ENCODE measurements around the gene SYTL3. TPM values are rescaled to one million over a fixed set of nuclear protein-coding genes. Genes with fewer than 3 reads are reported as not detected.

The SYTL3 gene
- total RNA-seq, 1 experiment from 2014 or later, result 1.8 TPM

GRCh38 chr6:158665332-158665731, 15.5 kb downstream of the SYTL3 start:
- H4K20me1 ChIP-seq (ENCODE audit: low read length), result no peaks in the 10 kb centered on the region
- H3K9me2 ChIP-seq (replicated peaks; ENCODE audit: low read length), result no peaks in the 10 kb centered on the region
- H3F3A ChIP-seq (ENCODE audit: low read length, unreplicated experiment), result no peaks in the 10 kb centered on the region
- no TSS peak for BruUV-seq (replicated peaks)
- POLR2A ChIA-PET (ENCODE audit: unreplicated experiment), result no interaction called here
- intact Hi-C loops (cut with micrococcal nuclease), result no loop called here
- H3K36me3 ChIP-seq (ENCODE audit: low read depth, low read length), result no peaks in the 10 kb centered on the region
- no peak for DNase-seq
- no peak overlapping the region for H3K9ac ChIP-seq (ENCODE audit: low read length)
- CTCF ChIA-PET, result no interaction called here
- H3K27me3 ChIP-seq (ENCODE audit: low read length), result no peaks in the 10 kb centered on the region
- no peak for ATAC-seq
- H3K79me2 ChIP-seq (ENCODE audit: low read length), result no peaks in the 10 kb centered on the region
- H3K27ac ChIP-seq (ENCODE audit: low read length), result no peak overlapping the region
- H2AFZ ChIP-seq (ENCODE audit: low read length), result no peak overlapping the region
- H3K4me1 ChIP-seq (ENCODE audit: insufficient read depth, low read length), result peaks cover 15% of the 10 kb centered on the region
- H3K9me3 ChIP-seq (ENCODE audit: low read length), result no peaks in the 10 kb centered on the region
- no peak for TF ChIP-seq EZH2phosphoT487 (IDR thresholded peaks at IDR 0.05; ENCODE audit: borderline replicate concordance, low read length)
- no peak for TF ChIP-seq EZH2 (IDR thresholded peaks at IDR 0.05; ENCODE audit: low read length, unreplicated experiment)
- TF ChIP-seq, protein P1, sequence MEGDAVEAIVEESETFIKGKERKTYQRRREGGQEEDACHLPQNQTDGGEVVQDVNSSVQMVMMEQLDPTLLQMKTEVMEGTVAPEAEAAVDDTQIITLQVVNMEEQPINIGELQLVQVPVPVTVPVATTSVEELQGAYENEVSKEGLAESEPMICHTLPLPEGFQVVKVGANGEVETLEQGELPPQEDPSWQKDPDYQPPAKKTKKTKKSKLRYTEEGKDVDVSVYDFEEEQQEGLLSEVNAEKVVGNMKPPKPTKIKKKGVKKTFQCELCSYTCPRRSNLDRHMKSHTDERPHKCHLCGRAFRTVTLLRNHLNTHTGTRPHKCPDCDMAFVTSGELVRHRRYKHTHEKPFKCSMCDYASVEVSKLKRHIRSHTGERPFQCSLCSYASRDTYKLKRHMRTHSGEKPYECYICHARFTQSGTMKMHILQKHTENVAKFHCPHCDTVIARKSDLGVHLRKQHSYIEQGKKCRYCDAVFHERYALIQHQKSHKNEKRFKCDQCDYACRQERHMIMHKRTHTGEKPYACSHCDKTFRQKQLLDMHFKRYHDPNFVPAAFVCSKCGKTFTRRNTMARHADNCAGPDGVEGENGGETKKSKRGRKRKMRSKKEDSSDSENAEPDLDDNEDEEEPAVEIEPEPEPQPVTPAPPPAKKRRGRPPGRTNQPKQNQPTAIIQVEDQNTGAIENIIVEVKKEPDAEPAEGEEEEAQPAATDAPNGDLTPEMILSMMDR (conservative IDR thresholded peaks at IDR 0.05; ENCODE audit: low read depth, low read length), result no peak
- H3K4me2 ChIP-seq (ENCODE audit: low read length), result no peak overlapping the region
- H3K4me3 ChIP-seq (ENCODE audit: low read length), result no peak overlapping the region

DNA sequence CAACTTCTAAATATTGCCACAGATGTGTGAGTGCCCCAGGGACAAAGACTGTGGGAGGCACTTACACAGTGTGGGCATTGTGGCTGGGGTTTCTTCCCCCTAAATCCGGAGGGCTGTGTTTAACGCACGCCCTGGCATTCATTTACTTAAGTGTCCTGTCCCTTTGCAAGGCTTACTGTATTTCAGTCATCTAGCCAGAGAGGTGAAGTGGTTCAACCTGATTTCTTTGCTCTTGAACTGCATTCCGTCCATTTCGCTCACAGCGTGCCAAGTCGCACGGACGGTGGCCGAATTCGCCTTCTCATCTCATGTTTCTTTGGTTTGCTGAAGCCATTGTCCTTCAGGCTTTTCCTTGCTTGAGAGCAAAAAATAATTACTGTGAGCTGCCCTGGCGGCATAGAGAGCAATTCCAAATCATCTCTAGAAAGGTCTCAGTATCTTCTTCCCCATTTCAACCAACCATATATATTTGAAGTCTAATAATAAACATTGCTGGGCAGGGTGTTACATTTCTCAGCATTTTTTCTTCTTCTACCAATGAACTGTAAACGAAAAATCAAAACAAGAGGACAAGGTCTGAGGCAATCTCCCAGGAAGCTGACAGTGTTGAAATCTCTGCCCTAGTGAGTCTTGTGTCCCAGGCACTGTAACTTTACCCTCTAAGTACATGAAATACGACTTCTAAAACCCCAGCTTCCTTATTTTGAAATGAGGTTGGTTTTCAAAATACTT, 16.9 kb downstream of the SYTL3 start:
- ChIA-PET POLR2A (ENCODE audit: unreplicated experiment) (no interaction called here), CTCF (no interaction called here)
- Histone ChIP-seq H3K9ac (ENCODE audit: low read length) (no peak overlapping the region), H3K9me3 (ENCODE audit: low read length) (no peaks in the 10 kb centered on the region), H3K4me2 (ENCODE audit: low read length) (no peak overlapping the region), H3K27me3 (ENCODE audit: low read length) (no peaks in the 10 kb centered on the region), H3K4me3 (ENCODE audit: low read length) (no peak overlapping the region), H2AFZ (ENCODE audit: low read length) (no peak overlapping the region), H3K36me3 (ENCODE audit: low read depth, low read length) (no peaks in the 10 kb centered on the region), H4K20me1 (ENCODE audit: low read length) (no peaks in the 10 kb centered on the region), H3F3A (ENCODE audit: low read length, unreplicated experiment) (no peaks in the 10 kb centered on the region), H3K79me2 (ENCODE audit: low read length) (no peaks in the 10 kb centered on the region), H3K9me2 (replicated peaks; ENCODE audit: low read length) (no peaks in the 10 kb centered on the region), H3K27ac (ENCODE audit: low read length) (no peak overlapping the region), H3K4me1 (ENCODE audit: insufficient read depth, low read length) (peaks cover 15% of the 10 kb centered on the region)
- TF ChIP-seq EZH2 (IDR thresholded peaks at IDR 0.05; ENCODE audit: low read length, unreplicated experiment), result no peak
- TF ChIP-seq, protein P1 (conservative IDR thresholded peaks at IDR 0.05; ENCODE audit: low read depth, low read length), result no peak
- no peak for TF ChIP-seq EZH2phosphoT487 (IDR thresholded peaks at IDR 0.05; ENCODE audit: borderline replicate concordance, low read length)
- intact Hi-C loops (cut with micrococcal nuclease), result no loop called here
- no peak for ATAC-seq
- DNase-seq, result no peak
- no TSS peak for BruUV-seq (replicated peaks)

DNA sequence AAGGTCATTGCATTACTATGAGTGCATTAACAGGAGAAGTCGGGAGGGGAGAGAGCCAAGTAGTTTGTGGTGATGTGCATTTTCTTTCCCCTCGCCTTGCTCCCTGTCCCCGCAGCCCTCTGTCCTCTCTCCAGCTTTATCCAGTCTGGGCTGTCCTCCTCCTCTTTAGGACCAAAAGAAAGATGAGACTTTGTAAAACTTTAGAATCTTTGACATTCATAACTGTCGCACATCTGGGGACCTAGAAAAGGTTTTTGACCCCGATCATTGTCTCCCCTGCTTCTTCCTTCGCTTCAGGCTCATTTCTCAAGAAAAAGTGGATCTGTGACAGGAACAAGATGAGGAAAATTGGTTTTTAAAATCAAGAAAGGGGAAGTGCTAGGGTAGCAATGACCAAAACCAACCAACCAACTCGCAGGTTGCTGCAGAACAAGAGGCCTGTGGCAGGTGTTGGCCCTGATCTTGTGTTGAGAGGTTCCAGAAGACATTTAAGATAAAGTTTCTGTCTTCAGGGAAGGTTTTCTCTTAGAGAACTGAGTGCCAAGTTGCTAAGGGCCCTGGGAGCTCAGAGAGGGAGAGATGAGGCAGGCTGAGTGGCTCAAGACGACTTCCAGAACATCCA, 17.6 kb downstream of the SYTL3 start:
- H2AFZ ChIP-seq (ENCODE audit: low read length), result no peak overlapping the region
- no peak for TF ChIP-seq EZH2phosphoT487 (IDR thresholded peaks at IDR 0.05; ENCODE audit: borderline replicate concordance, low read length)
- H3K27ac ChIP-seq (ENCODE audit: low read length), result no peak overlapping the region
- no peaks in the 10 kb centered on the region for H4K20me1 ChIP-seq (ENCODE audit: low read length)
- intact Hi-C loops (cut with micrococcal nuclease), result no loop called here
- no peaks in the 10 kb centered on the region for H3K27me3 ChIP-seq (ENCODE audit: low read length)
- CTCF ChIA-PET, result no interaction called here
- no peaks in the 10 kb centered on the region for H3F3A ChIP-seq (ENCODE audit: low read length, unreplicated experiment)
- ATAC-seq (no peak), DNase-seq (no peak)
- POLR2A ChIA-PET (ENCODE audit: unreplicated experiment), result interaction anchor here (0.5 kb wide), 1 partner anchor 156 kb away, joined by 4 read pairs; no protein-coding TSS in a partner anchor
- H3K4me3 ChIP-seq (ENCODE audit: low read length), result no peak overlapping the region
- BruUV-seq (replicated peaks), result no TSS peak
- H3K4me2 ChIP-seq (ENCODE audit: low read length), result no peak overlapping the region
- H3K4me1 ChIP-seq (ENCODE audit: insufficient read depth, low read length), result peaks cover 11% of the 10 kb centered on the region
- no peaks in the 10 kb centered on the region for H3K9me3 ChIP-seq (ENCODE audit: low read length)
- H3K36me3 ChIP-seq (ENCODE audit: low read depth, low read length), result no peaks in the 10 kb centered on the region
- no peak overlapping the region for H3K9ac ChIP-seq (ENCODE audit: low read length)
- no peaks in the 10 kb centered on the region for H3K79me2 ChIP-seq (ENCODE audit: low read length)
- H3K9me2 ChIP-seq (replicated peaks; ENCODE audit: low read length), result no peaks in the 10 kb centered on the region

All from PC-3 (cell line).